ENCODE measurements around the gene TSHB. TPM values are rescaled to one million over a fixed set of nuclear protein-coding genes. Genes with fewer than 3 reads are reported as not detected.
A peak's percentile ranks its signal among the peaks of the same experiment; 100 is the strongest.

Gene TSHB
- total and polyA plus RNA-seq, 11 donors: not detected

DNA sequence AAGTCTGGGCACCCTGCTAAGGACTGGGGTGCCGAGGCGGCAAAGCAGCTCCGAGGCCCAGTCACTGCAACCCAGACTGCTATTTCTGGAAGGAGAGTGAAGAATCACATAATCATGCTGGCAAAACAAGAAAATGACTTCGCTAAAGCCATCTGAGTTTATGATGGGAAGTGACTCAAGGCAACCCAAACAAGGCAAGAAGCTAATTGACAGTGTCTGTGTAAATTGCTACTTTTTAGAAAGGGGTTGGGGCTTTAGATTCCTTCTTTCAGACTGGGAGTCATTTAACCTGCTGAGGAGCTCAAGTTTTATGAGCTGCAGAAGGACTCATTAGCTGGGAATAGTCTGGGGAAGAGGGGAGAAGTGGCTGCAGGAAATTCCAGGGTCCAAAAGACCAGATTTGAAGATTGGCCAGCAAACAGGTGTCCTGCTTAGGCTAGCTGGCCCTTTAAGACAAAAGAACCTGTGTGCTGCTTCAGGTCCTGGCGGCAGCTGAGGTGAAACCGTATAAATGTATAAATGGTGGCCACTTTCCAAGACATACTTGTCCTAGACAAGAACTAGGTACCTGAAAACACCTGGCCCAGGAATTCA is 28.1 kb downstream of the TSHB start:
- Histone ChIP-seq H3K9me3 (no peaks in the 10 kb centered on the region), H3K27ac (peak overlapping the region in 1 of 12 donors; percentile 40), H3K27me3 (no peaks in the 10 kb centered on the region), H3K4me3 (no peak overlapping the region), H3K4me1 (peaks cover 0 to 13% (median 0%) of the 10 kb centered on the region in 12 donors), H3K36me3 (peaks cover 0 to 10% (median 0%) of the 10 kb centered on the region in 9 donors)
- no peak for TF ChIP-seq CTCF (IDR thresholded peaks at IDR 0.05)
- TF ChIP-seq POLR2A (IDR thresholded peaks at IDR 0.05): no peak
- ATAC-seq (no peak), DNase-seq (no peak)
- WGBS, 4 donors: 89 to 95% (median 93%) methylated on average over 6 of the region's 6 CpGs
- intact Hi-C loops (cut with DNase I): loop anchor here in 2 of 10 donors (5.0 to 10.0 kb wide), 2 partner anchors 50 to 57 kb away; no protein-coding TSS in a partner anchor

GRCh38 chr1:115059316-115059715 is 29.7 kb downstream of the TSHB start:
- ATAC-seq: no peak
- H3K9me3 ChIP-seq: no peaks in the 10 kb centered on the region
- no peaks in the 10 kb centered on the region for H3K27me3 ChIP-seq
- H3K36me3 ChIP-seq: peaks cover 0 to 10% (median 0%) of the 10 kb centered on the region in 9 donors
- intact Hi-C loops (cut with DNase I): loop anchor here in 2 of 10 donors (5.0 to 10.0 kb wide), 2 partner anchors 48 to 55 kb away; no protein-coding TSS in a partner anchor
- WGBS, 4 donors: 41 to 46% (median 43%) methylated on average over 2 of the region's 2 CpGs
- peaks cover 0 to 22% (median 0%) of the 10 kb centered on the region in 12 donors for H3K4me1 ChIP-seq
- TF ChIP-seq POLR2A (IDR thresholded peaks at IDR 0.05) (no peak), CTCF (IDR thresholded peaks at IDR 0.05) (no peak)
- H3K27ac ChIP-seq: no peak overlapping the region
- no peak for DNase-seq
- no peak overlapping the region for H3K4me3 ChIP-seq

DNA sequence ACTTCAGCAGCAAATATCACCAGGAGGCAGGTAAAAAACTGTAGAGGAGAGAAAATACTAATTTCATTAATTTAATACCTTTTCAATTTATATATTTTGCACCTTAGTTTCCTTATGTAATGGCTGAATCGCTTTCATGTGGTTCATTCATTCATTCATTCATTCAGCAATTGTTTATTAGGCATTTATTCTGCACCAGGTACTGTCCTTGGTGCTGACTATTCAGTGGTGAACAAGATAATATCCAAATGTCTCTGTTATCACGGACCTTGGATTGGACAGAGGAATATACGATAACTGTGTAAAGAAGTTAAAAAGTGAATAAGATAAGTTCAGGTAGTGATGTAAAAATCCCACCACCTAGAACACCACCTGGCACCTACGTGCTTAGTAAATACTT is 30.9 kb downstream of the TSHB start:
- H3K9me3 ChIP-seq: no peaks in the 10 kb centered on the region
- H3K27me3 ChIP-seq: no peaks in the 10 kb centered on the region
- peaks cover 0 to 22% (median 0%) of the 10 kb centered on the region in 12 donors for H3K4me1 ChIP-seq
- no peak overlapping the region for H3K27ac ChIP-seq
- DNase-seq (no peak), ATAC-seq (no peak)
- peaks cover 0 to 10% (median 0%) of the 10 kb centered on the region in 9 donors for H3K36me3 ChIP-seq
- TF ChIP-seq POLR2A (IDR thresholded peaks at IDR 0.05) (no peak), CTCF (IDR thresholded peaks at IDR 0.05) (no peak)
- intact Hi-C loops (cut with DNase I): no loop called here
- WGBS, 4 donors: 62 to 68% (median 64%) methylated on average over 4 of the region's 4 CpGs
- no peak overlapping the region for H3K4me3 ChIP-seq

DNA sequence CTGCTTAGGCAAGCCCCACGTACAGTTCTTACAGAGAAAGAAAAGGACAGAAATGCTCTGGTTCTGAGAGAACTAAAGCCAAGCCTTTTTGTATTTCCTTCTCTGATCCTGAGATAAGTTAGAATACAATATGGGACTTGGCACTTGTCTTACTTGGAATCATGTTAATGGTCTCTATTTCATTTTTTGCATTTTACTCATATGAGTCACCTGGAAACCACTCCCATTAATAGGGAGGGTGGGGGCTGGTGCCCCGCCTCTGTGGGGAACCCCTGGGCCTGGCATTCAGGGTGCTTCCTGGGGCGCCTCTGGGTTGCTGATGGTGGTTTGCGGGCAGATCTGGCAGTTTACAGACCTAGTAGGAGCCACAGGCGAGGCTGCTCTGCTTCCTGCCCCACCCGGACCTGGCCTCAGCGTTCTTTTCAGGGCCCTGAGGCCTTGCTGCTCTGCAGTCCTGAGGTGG is 32.9 kb downstream of the TSHB start:
- no peaks in the 10 kb centered on the region for H3K9me3 ChIP-seq
- no peaks in the 10 kb centered on the region for H3K27me3 ChIP-seq
- peak; percentile 56 to 84 (median 78) for ATAC-seq
- H3K36me3 ChIP-seq: peaks cover 0 to under 1% (median 0%) of the 10 kb centered on the region in 9 donors
- peak; percentile 44 to 75 (median 59) for DNase-seq
- peak overlapping the region in 10 of 12 donors; percentile 37 to 70 (median 53) for H3K27ac ChIP-seq
- TF ChIP-seq CTCF (IDR thresholded peaks at IDR 0.05): no peak
- no peak for TF ChIP-seq POLR2A (IDR thresholded peaks at IDR 0.05)
- intact Hi-C loops (cut with DNase I): no loop called here
- no peak overlapping the region for H3K4me3 ChIP-seq
- 53 to 77% (median 62%) methylated on average over 7 of the region's 7 CpGs for WGBS, 4 donors
- H3K4me1 ChIP-seq: peaks cover 0 to 22% (median 0%) of the 10 kb centered on the region in 12 donors
